H9 (cell line): Measurements from ENCODE around the gene CHD6. TPM values are rescaled to one million over a fixed set of nuclear protein-coding genes. Genes with fewer than 3 reads are reported as not detected.
A peak's percentile ranks its signal among the peaks of the same experiment; 100 is the strongest.

ENCODE experiments used
- DNase-seq: peaks from one replicate; pipeline ENCODE4 v3.0.0-alpha.2; 2017
- H2AFZ ChIP-seq: one replicate; pipeline ENCODE4 v1.6.1; 2013; ENCODE audit warnings: mild to moderate bottlenecking, low read length, control low read depth, moderate library complexity
- H2AK5ac ChIP-seq: 2 replicates; pipeline ENCODE4 v1.6.1; 2013; ENCODE audit warnings: low read length, control low read depth, mixed read lengths; ENCODE audit not compliant: insufficient read length
- H2BK120ac ChIP-seq: one replicate; pipeline ENCODE4 v1.6.1; 2013; ENCODE audit warnings: low read depth, mild to moderate bottlenecking, low read length, control low read depth, inconsistent platforms; ENCODE audit not compliant: poor library complexity, severe bottlenecking
- H2BK12ac ChIP-seq: 2 replicates; pipeline ENCODE4 v1.6.1; 2013; ENCODE audit warnings: low read length, control low read depth, mixed read lengths, low read depth; ENCODE audit not compliant: insufficient read length
- H2BK15ac ChIP-seq: 2 replicates; pipeline ENCODE4 v1.6.1; 2013; ENCODE audit warnings: low read depth, low read length, control low read depth
- H2BK20ac ChIP-seq: one replicate; pipeline ENCODE4 v1.6.1; 2013; ENCODE audit warnings: low read depth, mild to moderate bottlenecking, low read length, control low read depth, inconsistent platforms; ENCODE audit not compliant: poor library complexity, severe bottlenecking
- H2BK5ac ChIP-seq: 2 replicates; pipeline ENCODE4 v1.6.1; 2013; ENCODE audit warnings: low read length, control low read depth, mixed read lengths; ENCODE audit not compliant: insufficient read length
- H3K14ac ChIP-seq: 2 replicates; pipeline ENCODE4 v1.6.1; 2013; ENCODE audit warnings: low read length, control low read depth; ENCODE audit not compliant: insufficient read depth
- H3K18ac ChIP-seq: 2 replicates; pipeline ENCODE4 v1.6.1; 2013; ENCODE audit warnings: low read depth, mild to moderate bottlenecking, mixed read lengths, low read length, control low read depth; ENCODE audit not compliant: insufficient read length
- H3K23ac ChIP-seq: 2 replicates; pipeline ENCODE4 v1.6.1; 2013; ENCODE audit warnings: low read length, control low read depth, mixed read lengths, low read depth; ENCODE audit not compliant: insufficient read length
- H3K23me2 ChIP-seq: 2 replicates; pipeline ENCODE4 v1.6.1; 2013; ENCODE audit warnings: low read depth, mild to moderate bottlenecking, mixed read lengths, low read length, control low read depth; ENCODE audit not compliant: insufficient read length, poor library complexity, severe bottlenecking
- H3K27ac ChIP-seq: 2 replicates; pipeline ENCODE4 v1.5.1; 2013; ENCODE audit warnings: low read length, control low read depth, mixed read lengths, low read depth; ENCODE audit not compliant: insufficient read length
- H3K27me3 ChIP-seq: 2 replicates; pipeline ENCODE4 v1.6.1; 2013; ENCODE audit warnings: low read length, control low read depth, inconsistent platforms; ENCODE audit not compliant: insufficient read depth
- H3K4ac ChIP-seq: 2 replicates; pipeline ENCODE4 v1.6.1; 2013; ENCODE audit warnings: low read depth, mild to moderate bottlenecking, control low read depth, inconsistent platforms, low read length, moderate library complexity
- H3K4me1 ChIP-seq: 2 replicates; pipeline ENCODE4 v1.6.1; 2013; ENCODE audit warnings: low read length, control low read depth, inconsistent platforms; ENCODE audit not compliant: insufficient read depth
- H3K4me2 ChIP-seq: 2 replicates; pipeline ENCODE4 v1.6.1; 2013; ENCODE audit warnings: low read length, control low read depth, mixed read lengths; ENCODE audit not compliant: insufficient read length, insufficient read depth
- H3K56ac ChIP-seq: 2 replicates; pipeline ENCODE4 v1.6.1; 2013; ENCODE audit warnings: low read depth, mild to moderate bottlenecking, mixed read lengths, low read length, control low read depth; ENCODE audit not compliant: insufficient read length
- H3K79me1 ChIP-seq: 2 replicates; pipeline ENCODE4 v1.6.1; 2013; ENCODE audit warnings: low read depth, mild to moderate bottlenecking, moderate library complexity, low read length, control low read depth, inconsistent platforms; ENCODE audit not compliant: insufficient read depth, poor library complexity, severe bottlenecking
- H3K79me2 ChIP-seq: 2 replicates; pipeline ENCODE4 v1.6.1; 2013; ENCODE audit warnings: low read length, control low read depth, inconsistent platforms; ENCODE audit not compliant: insufficient read depth
- H3K9ac ChIP-seq: 2 replicates; pipeline ENCODE4 v1.6.1; 2013; ENCODE audit warnings: low read length, control low read depth, mixed read lengths; ENCODE audit not compliant: insufficient read length; ENCODE audit errors: extremely low read depth
- H3K9me3 ChIP-seq: one replicate; pipeline ENCODE4 v1.6.1; 2013; ENCODE audit warnings: low read depth, low read length, inconsistent platforms; ENCODE audit not compliant: control insufficient read depth
- H3T11ph ChIP-seq: one replicate; pipeline ENCODE4 v1.6.1; 2013; ENCODE audit warnings: mild to moderate bottlenecking, low read length, control low read depth, inconsistent platforms
- H4K20me1 ChIP-seq: one replicate; pipeline ENCODE4 v1.6.1; 2013; ENCODE audit not compliant: control insufficient read depth, insufficient read length, insufficient read depth
- H4K5ac ChIP-seq: 2 replicates; pipeline ENCODE4 v1.6.1; 2013; ENCODE audit warnings: low read depth, mild to moderate bottlenecking, mixed read lengths, low read length, control low read depth; ENCODE audit not compliant: insufficient read length
- H4K8ac ChIP-seq: replicated peaks from 2 replicates; pipeline ENCODE4 v1.6.1; 2013; ENCODE audit warnings: low read length, control low read depth, mixed read lengths, low read depth; ENCODE audit not compliant: insufficient read length
- H4K91ac ChIP-seq: 2 replicates; pipeline ENCODE4 v1.6.1; 2013; ENCODE audit warnings: low read depth, mild to moderate bottlenecking, moderate library complexity, mixed read lengths, low read length, control low read depth; ENCODE audit not compliant: insufficient read length
- H3K27ac Mint-ChIP-seq, 3 experiments: 2 replicates in 2 of 3; 3 replicates in 1 of 3; pipeline ENCODE4 v1.8.0; 2020 to 2021; ENCODE audit warnings: mixed read lengths in 3 of 3, mild to moderate bottlenecking in 1 of 3, moderate library complexity in 1 of 3
- H3K27me3 Mint-ChIP-seq: 2 replicates; pipeline ENCODE4 v1.8.0; 2021; ENCODE audit warnings: low read depth, mild to moderate bottlenecking, moderate library complexity, mixed read lengths
- H3K36me3 Mint-ChIP-seq, 3 experiments: 2 replicates in 2 of 3; 3 replicates in 1 of 3; pipeline ENCODE4 v1.8.0; 2020 to 2021; ENCODE audit warnings: low read depth in 3 of 3, mixed read lengths in 3 of 3; ENCODE audit not compliant: insufficient read depth in 1 of 3
- H3K4me1 Mint-ChIP-seq, 2 experiments: 2 replicates each; pipeline ENCODE4 v1.8.0; 2020; ENCODE audit warnings: mixed read lengths in 2 of 2
- H3K4me3 Mint-ChIP-seq, 2 experiments: 2 replicates in 1 of 2; 3 replicates in 1 of 2; pipeline ENCODE4 v1.8.0; 2020 to 2021; ENCODE audit warnings: mild to moderate bottlenecking in 2 of 2, mixed read lengths in 2 of 2, moderate library complexity in 1 of 2
- H3K9me3 Mint-ChIP-seq, 2 experiments: 2 replicates in 1 of 2; 3 replicates in 1 of 2; pipeline ENCODE4 v1.8.0; 2020; ENCODE audit warnings: mild to moderate bottlenecking in 2 of 2, mixed read lengths in 2 of 2, moderate library complexity in 1 of 2
- CTCF ChIP-seq: fragments of 200-600 bp; sonication (generic); conservative IDR thresholded peaks from 3 replicates; pipeline ENCODE4 v1.8.0; 2021; ENCODE audit warnings: antibody characterized with exemption, mild to moderate bottlenecking
- WGBS: extraction: QIAGEN DNeasy Blood & Tissue Kit; methylation state at CpG from one replicate; pipeline ENCODE4 v1.1.7; 2013; ENCODE audit warnings: missing lambda C conversion rate, low lambda C conversion rate, mixed read lengths; ENCODE audit not compliant: insufficient read length; ENCODE audit errors: extremely low coverage; 5-methylcytosine and 5-hydroxymethylcytosine counted together
- total RNA-seq: library from RNA; stranded (reverse); gene quantifications from 2 replicates; pipeline ENCODE4 v1.2.1, GENCODE V29; 2021

CHD6 gene
- total RNA-seq, 1 experiment from 2014 or later = 51.5 TPM

DNA sequence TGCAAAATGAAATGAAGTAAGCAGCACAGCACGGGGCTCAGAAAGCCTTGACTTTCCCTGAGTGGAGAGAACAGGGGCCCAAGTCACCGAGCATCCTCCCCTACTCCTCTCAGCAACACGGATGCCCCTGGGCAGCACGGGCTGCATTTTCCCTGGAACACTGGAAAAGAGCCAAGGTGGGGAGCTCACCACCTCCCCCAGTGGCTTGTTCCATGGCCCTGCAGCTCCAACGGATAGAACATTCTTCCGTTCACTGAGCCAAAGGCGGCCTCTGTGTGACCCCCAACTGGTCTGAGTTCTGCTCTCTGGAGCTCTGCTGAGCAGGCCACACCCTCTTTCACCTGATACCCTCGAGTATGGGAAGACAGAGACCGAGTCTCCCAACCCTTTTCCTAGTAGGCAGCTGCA is 230.7 kb downstream of the CHD6 start:
- no CpG with 5 or more reads among the region's 9 CpGs for WGBS
- H3K9me3 Mint-ChIP-seq = no peaks in the 10 kb centered on the region
- H3K4ac ChIP-seq = no peak overlapping the region

More for the DNA sequence above, 230.7 kb downstream of the CHD6 start:
- H4K91ac ChIP-seq = no peak overlapping the region
- DNase-seq = peak; percentile 65
- no peak overlapping the region for H3K4me3 Mint-ChIP-seq
- no peak overlapping the region for H2BK20ac ChIP-seq
- no peaks in the 10 kb centered on the region for H3K36me3 Mint-ChIP-seq
- no peak overlapping the region for H3K14ac ChIP-seq
- no peak overlapping the region for H3K18ac ChIP-seq
- no peak overlapping the region; a peak in 1 of 7 replicates for H3K27ac Mint-ChIP-seq
- no peak overlapping the region for H4K5ac ChIP-seq
- TF ChIP-seq CTCF = peak; percentile 47
- no peak overlapping the region for H2AK5ac ChIP-seq
- H3K4me1 Mint-ChIP-seq = peaks cover 14 to 21% of the 10 kb centered on the region in 2 experiments
- no peak overlapping the region for H2BK5ac ChIP-seq
- H4K20me1 ChIP-seq = no peaks in the 10 kb centered on the region
- no peak overlapping the region for H3K23ac ChIP-seq
- no peak overlapping the region for H2AFZ ChIP-seq
- peaks cover 5% of the 10 kb centered on the region for H3K27me3 Mint-ChIP-seq
- H3K79me1 ChIP-seq = no peaks in the 10 kb centered on the region
- no peak overlapping the region for H3K56ac ChIP-seq
- no peaks in the 10 kb centered on the region for H3K9me3 ChIP-seq
- no peak overlapping the region for H2BK15ac ChIP-seq
- H3T11ph ChIP-seq = no peak overlapping the region
- H3K79me2 ChIP-seq = no peaks in the 10 kb centered on the region
- H3K4me2 ChIP-seq = no peak overlapping the region
- no peaks in the 10 kb centered on the region for H3K4me1 ChIP-seq
- H3K27ac ChIP-seq = no peak overlapping the region
- H3K23me2 ChIP-seq = no peaks in the 10 kb centered on the region
- H2BK120ac ChIP-seq = no peak overlapping the region
- no peak overlapping the region for H4K8ac ChIP-seq
- H3K9ac ChIP-seq = no peak overlapping the region
- H2BK12ac ChIP-seq = no peak overlapping the region
- no peaks in the 10 kb centered on the region for H3K27me3 ChIP-seq
